Measurements from ENCODE around the gene NKAIN2.
"Not testable (repeated sequence)": the region's sequence is repeated elsewhere in the genome, so short reads cannot be mapped to it uniquely, and the experiment has no call there.

NKAIN2 gene

GRCh38 chr6:123896869-123897268 is 93.2 kb downstream of the NKAIN2 start:
- DNase-seq = no peak

- no peak for DNase-seq
These were observed 94.3 kb downstream of the NKAIN2 start for GRCh38 chr6:123897965-123898364.

DNA sequence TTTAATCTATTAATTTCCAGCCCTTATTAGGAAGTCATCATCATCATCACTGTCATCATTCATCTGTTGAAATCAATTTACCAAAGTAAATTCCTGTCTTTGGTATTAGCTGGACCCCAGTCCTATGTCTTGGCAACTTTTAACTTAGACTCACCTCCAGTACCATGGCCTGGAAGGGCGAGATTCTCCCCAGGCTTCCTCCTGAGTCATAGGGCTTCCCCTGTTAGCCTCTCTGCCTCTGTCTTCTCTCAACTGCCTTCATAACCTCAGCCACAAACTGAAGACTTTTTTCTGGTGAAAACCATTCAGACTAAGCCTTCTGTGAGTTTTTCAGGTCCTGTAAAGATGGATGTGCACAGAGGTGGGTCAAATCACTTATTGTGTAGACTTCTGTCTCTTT is 95.0 kb downstream of the NKAIN2 start:
- DNase-seq = no peak

- DNase-seq = no peak
These were observed 96.1 kb downstream of the NKAIN2 start for GRCh38 chr6:123899745-123900144.

DNA sequence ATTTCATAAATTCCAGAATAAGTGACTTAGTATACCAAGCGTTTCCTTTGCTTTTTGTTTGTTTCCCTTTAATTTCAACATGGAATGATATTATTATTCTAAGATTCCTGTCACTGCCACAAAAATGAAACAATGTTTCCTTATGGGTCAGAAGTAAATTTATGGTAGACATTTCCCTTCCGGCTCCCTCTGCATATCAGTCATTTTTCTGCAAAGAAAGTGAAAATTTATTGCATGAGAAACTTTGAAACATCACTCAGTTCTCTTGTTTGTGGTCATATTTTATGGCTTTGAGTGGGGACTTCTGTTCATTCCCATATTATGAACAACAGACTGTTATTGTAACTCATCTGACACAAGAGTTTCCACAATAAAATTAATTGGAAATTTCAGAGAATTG is 97.8 kb downstream of the NKAIN2 start:
- DNase-seq = no peak

DNA sequence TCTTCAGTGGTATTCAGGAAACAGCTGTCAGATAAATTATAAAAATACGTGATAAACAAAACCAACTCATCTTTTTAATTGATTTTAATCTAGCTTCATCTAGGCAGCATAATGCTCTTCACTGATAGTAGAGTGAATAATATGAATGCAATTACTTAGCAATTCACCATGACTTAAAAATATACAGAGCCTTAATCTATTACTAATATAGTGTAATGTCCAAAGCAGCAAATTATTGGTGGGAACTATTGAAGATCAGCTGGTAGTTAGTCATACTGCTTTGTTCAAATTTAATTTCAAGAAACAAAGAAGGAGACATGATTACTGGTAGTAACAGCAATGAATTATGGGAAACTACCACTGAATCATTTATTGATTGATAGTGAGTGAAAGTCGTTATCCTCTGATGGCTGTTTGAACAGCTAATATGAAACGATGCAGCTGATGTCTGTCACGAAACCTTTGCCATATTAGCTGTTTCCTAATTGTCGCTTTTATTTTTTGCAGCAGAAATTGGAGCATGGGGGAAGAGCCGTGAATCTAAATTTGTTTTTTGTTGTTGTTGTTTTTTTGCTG is 99.2 kb downstream of the NKAIN2 start:
- no peak for DNase-seq

- DNase-seq = no peak
These were observed 100.6 kb downstream of the NKAIN2 start for GRCh38 chr6:123904228-123904627.

DNA sequence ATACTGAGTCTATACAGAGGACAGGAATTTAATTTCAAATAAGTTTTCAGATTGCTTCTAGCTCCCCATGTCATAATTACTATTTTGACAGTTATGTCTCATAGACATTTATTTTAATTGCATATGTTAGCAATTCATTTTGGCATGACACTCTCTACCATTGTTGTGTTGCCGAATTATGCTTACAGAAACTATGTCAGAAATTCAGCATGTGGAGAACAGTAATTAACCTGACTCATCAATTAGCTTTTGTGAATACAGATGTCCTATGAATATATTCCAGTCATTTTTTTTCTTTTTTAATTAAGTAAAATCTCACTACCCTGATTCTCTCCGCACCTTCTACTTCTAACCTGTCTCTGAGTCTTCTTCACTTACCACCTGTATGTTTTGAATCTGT is 105.1 kb downstream of the NKAIN2 start:
- no peak for DNase-seq

DNA sequence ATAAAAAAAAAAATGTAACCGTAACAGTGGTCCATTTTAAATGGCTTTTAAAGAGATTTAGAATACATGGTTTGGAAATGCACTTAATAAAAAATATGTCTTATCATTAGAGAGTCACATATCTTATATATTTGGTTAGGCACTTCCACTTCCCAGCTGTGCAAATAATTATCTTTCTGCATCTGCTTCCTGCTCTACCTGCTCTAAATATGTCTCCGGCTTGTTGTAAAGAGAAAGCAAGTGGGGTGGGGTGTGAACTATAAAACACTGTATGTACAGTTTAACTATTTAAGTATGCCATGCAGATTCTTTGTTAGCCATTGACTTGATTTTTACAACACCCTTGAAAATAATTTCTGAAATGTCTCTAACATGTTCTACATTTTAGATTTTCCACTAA is 106.3 kb downstream of the NKAIN2 start:
- no peak for DNase-seq

GRCh38 chr6:123913863-123914262 is 110.2 kb downstream of the NKAIN2 start:
- no peak for DNase-seq

DNA sequence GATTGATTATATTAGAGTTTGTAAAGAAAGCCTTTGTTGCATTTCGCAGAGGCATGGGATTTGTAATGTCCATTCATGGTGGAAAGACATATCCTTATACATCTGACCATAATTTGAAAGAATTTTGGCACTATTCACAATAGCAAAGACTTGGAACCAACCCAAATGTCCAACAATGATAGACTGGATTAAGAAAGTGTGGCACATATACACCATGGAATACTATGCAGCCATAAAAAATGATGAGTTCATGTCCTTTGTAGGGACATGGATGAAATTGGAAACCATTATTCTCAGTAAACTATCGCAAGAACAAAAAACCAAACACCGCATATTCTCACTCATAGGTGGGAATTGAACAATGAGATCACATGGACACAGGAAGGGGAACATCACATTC is 119.7 kb downstream of the NKAIN2 start:
- not testable (repeated sequence) for DNase-seq

- no peak for DNase-seq
These were observed 121.7 kb downstream of the NKAIN2 start for GRCh38 chr6:123925350-123925749.

- DNase-seq = no peak
These were observed 122.3 kb downstream of the NKAIN2 start for GRCh38 chr6:123925842-123926399.

- no peak for DNase-seq
These were observed 124.9 kb downstream of the NKAIN2 start for GRCh38 chr6:123928529-123928928.

- no peak for DNase-seq
These were observed 128.3 kb downstream of the NKAIN2 start for GRCh38 chr6:123931928-123932327.

DNA sequence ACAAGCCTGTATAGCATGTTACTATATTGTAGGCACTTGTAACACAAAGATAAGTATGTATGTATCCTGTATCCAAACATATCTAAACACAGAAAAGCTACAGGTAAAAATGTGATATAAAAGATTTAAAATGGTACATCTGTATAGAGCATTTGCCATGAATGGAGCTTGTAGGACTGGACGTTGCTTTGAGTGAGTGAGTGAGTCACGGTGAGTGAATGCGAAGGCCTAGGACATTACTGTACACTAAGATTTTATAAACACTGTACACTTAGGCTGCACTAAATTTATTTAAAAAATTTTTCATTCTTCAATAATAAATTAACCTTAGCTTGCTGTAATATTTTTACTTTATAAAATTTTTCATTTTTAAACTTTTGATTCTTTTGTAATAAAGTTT is 136.9 kb downstream of the NKAIN2 start:
- no peak for DNase-seq

- DNase-seq = no peak
These were observed 138.2 kb downstream of the NKAIN2 start for GRCh38 chr6:123941855-123942254.

DNA sequence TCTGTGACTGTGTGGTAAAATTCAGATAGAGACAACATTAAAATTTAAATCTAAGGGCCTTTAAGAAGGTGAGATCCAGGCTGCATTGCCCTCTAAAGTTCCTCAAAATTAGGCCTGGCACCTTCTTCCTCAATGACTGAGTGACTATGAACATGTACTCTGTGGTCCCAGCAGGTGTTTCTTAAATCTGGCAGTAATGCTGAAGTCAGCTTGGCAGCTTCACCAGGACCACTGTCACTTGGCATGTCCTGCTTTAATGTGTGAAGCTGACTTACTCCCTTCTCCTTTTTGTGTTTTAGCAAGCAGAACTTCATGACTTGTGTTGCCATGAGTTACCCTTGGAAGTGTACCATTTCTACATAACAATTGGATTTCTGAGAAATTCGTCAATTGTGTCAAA is 141.7 kb downstream of the NKAIN2 start:
- no peak for DNase-seq

GRCh38 chr6:123953920-123954319 is 150.3 kb downstream of the NKAIN2 start:
- DNase-seq = no peak

DNA sequence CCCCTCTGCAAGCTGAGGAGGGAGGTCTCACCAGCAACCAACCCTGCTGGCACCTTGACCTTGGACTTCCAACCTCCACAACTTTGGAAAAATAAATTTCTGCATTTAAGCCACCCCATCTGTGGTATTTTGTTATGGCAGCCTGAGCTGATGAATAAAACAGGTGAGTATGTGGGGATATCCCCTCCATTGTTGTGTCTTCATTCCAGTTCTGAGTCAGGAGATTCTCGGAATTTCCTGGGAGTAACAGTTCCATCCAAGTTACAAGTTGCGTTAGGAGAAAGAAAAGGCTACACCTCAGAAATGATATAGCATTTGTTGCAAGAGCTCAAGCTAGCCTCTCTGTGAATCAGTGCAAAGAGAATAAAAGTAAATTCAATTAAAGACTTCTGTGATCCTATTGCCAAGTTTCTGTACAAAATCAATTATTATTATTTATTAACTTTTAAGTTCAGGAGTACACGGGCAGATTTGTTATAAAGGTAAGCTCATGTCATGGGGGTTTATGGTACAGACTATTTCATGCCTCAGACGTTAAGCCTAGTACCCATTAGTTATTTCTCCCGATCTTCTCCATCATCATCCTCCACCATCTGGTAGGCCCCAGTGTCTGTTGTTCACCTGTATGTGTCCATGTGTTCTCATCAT is 153.0 kb downstream of the NKAIN2 start:
- DNase-seq = no peak

DNA sequence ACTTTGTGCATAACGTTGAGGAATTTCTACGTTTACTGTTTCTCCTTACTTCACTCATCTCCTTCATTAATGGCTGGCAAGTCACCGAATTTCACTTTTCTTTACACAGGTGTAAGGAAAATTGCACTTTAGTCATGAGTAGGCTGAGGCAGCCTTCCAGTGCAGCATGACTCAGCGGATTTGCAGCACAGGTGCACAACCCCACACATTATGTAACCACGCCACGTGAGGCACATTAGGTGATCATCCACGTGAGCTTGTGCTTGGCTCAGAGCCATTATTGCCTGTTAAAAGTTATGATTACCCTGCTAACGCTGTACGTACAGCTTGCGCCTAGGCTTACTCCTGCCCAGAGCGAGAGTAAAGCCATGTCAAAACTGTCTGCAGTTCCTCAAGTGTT is 158.8 kb downstream of the NKAIN2 start:
- DNase-seq = no peak

DNA sequence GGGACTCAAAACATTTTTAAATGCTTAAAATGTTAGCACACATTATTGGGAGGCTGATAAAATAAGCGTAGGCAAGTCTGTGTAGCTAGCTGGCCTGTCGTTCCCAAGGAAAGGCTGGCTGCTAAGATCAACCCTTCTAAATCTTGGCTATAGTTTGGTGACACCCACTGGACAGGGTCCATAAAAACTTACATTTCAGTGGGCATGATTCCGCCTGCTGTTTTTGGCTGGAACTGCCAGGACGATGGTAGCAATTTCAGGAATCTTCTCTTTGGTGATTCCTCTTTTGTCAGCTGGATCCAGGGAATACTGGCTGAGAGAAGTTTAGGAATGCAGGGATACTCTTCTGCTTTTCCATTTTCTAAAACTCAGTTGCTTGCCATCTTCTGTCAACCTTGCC is 162.2 kb downstream of the NKAIN2 start:
- DNase-seq = no peak

GRCh38 chr6:123966618-123967017 is 163.0 kb downstream of the NKAIN2 start:
- no peak for DNase-seq

DNA sequence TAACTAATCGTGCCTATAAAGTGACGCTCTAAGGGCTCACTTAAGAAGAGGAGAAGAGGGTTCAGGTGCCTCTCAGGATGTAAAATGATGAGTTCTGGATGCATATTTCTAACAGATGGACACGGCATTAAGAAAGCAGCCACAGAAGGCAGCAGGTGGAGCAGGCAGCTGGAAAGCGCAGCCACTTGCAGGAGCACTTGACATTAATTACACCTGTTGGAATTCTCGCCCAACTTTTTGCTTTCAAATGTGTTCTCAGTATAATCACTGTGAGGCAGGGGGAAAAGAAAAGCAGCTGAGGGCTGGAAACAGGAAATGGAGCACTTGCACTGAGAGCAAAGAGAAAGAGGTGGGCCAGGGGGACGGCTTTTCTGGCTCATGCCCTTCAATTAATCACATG is 164.2 kb downstream of the NKAIN2 start:
- no peak for DNase-seq

Measured in GOT3 (cell line).